ENCODE results near the gene MYO16. TPM values are rescaled to one million over a fixed set of nuclear protein-coding genes. Genes with fewer than 3 reads are reported as not detected.

MYO16 gene
- total and polyA plus RNA-seq, 3 experiments from 2014 or later = 0.15 to 0.38 TPM; not detected in 1

- H3K27me3 Mint-ChIP-seq = peaks cover 16 to 26% of the 10 kb centered on the region in 2 donors
- H3K4me1 Mint-ChIP-seq = no peaks in the 10 kb centered on the region
- no peak overlapping the region for H3K4me3 Mint-ChIP-seq
- no peak overlapping the region for H3K27ac Mint-ChIP-seq
- Histone ChIP-seq H3K9me3 (ENCODE audit: low read length) (no peaks in the 10 kb centered on the region), H3K4me1 (ENCODE audit: insufficient read depth, low read length) (no peaks in the 10 kb centered on the region), H3K4me3 (ENCODE audit: low read length) (no peak overlapping the region), H3K36me3 (ENCODE audit: insufficient read depth, low read length) (no peaks in the 10 kb centered on the region), H3K27me3 (ENCODE audit: insufficient read depth, low read length, poor library complexity, severe bottlenecking) (no peaks in the 10 kb centered on the region), H3K27ac (ENCODE audit: low read depth, low read length) (no peak overlapping the region)
- ChIA-PET POLR2A (no interaction called here), CTCF (no interaction called here)
- peaks cover 3 to 9% (median 6%) of the 10 kb centered on the region in 5 donors for H3K9me3 Mint-ChIP-seq
- no peak for DNase-seq
- no peaks in the 10 kb centered on the region for H3K36me3 Mint-ChIP-seq
These were observed 510.6 kb downstream of the MYO16 start for GRCh38 chr13:109140054-109140453.

GRCh38 chr13:109140479-109141349, 511.3 kb downstream of the MYO16 start:
- no peak for DNase-seq
- Mint-ChIP-seq H3K4me1 (no peaks in the 10 kb centered on the region), H3K27me3 (peaks cover 16 to 26% of the 10 kb centered on the region in 2 donors), H3K4me3 (no peak overlapping the region), H3K36me3 (no peaks in the 10 kb centered on the region), H3K9me3 (peaks cover 3 to 9% (median 6%) of the 10 kb centered on the region in 5 donors), H3K27ac (no peak overlapping the region)
- Histone ChIP-seq H3K9me3 (ENCODE audit: low read length) (no peaks in the 10 kb centered on the region), H3K4me1 (ENCODE audit: insufficient read depth, low read length) (no peaks in the 10 kb centered on the region), H3K4me3 (ENCODE audit: low read length) (no peak overlapping the region), H3K27ac (ENCODE audit: low read depth, low read length) (no peak overlapping the region), H3K27me3 (ENCODE audit: insufficient read depth, low read length, poor library complexity, severe bottlenecking) (no peaks in the 10 kb centered on the region), H3K36me3 (ENCODE audit: insufficient read depth, low read length) (no peaks in the 10 kb centered on the region)
- ChIA-PET POLR2A (no interaction called here), CTCF (no interaction called here)

DNA sequence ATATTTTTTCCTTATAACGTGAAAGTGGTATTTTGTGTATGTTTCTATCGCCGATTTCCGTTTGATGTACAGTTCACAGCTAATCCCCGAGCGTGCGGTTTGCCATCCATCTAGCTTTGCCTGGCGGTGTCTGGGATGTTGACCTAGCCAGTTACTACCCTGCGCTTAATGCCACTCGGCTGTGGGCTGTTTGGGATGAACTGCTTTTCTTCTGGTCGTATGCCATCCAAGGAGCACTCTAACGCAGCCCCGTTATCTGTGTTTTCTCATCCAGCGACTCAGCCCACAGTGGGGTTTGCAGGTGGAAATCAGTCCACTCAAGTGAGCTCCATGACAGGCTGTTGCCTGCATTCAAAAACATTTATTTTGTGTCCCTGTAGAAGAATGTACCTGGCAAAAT, 512.3 kb downstream of the MYO16 start:
- H3K4me1 Mint-ChIP-seq = no peaks in the 10 kb centered on the region
- no peak overlapping the region for H3K27ac ChIP-seq (ENCODE audit: low read depth, low read length)
- no peaks in the 10 kb centered on the region for H3K36me3 Mint-ChIP-seq
- no peaks in the 10 kb centered on the region for H3K27me3 ChIP-seq (ENCODE audit: insufficient read depth, low read length, poor library complexity, severe bottlenecking)
- H3K27me3 Mint-ChIP-seq = peaks cover 14 to 26% of the 10 kb centered on the region in 2 donors
- no peaks in the 10 kb centered on the region for H3K4me1 ChIP-seq (ENCODE audit: insufficient read depth, low read length)
- peaks cover 3 to 9% (median 6%) of the 10 kb centered on the region in 5 donors for H3K9me3 Mint-ChIP-seq
- no peak overlapping the region for H3K4me3 Mint-ChIP-seq
- no peak for DNase-seq
- ChIA-PET CTCF (no interaction called here), POLR2A (no interaction called here)
- H3K4me3 ChIP-seq (ENCODE audit: low read length) = no peak overlapping the region
- no peaks in the 10 kb centered on the region for H3K9me3 ChIP-seq (ENCODE audit: low read length)
- no peak overlapping the region for H3K27ac Mint-ChIP-seq
- H3K36me3 ChIP-seq (ENCODE audit: insufficient read depth, low read length) = no peaks in the 10 kb centered on the region

DNA sequence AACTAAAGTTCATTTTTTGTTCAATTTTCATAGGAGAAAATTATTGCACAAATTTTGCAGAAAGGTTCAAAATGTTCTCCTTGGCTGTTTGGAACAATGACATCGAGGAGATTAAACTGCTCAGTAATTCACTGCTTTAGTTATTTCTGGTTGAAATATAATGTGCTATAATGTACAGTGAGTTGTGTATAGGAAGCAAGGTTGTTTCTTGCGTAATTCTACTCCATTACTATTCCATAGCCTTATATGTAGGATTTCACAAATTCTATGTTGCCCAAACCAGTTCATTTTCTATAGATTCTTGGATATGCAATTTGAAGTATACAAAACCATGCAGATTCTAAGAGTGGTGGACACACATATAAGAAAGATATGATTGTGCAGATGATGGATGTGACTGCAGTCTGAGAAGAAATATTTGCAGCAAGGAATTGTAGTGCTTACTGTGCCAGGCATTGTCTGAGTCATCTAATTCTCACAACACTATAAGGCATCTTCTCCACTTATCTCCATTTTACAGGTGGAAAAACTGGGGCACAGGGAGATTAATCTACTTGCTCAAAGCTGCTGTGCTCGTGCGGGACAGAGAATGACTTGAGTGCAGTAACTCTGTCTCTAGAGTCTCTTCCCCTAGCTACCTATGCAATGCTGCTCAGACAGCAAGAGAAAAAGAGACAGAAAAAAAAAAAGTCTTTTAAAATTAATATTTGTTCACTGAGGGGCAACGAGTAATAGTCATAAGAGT, 515.5 kb downstream of the MYO16 start:
- ChIA-PET CTCF (no interaction called here), POLR2A (no interaction called here)
- Histone ChIP-seq H3K4me1 (ENCODE audit: insufficient read depth, low read length) (no peaks in the 10 kb centered on the region), H3K4me3 (ENCODE audit: low read length) (no peak overlapping the region), H3K9me3 (ENCODE audit: low read length) (no peaks in the 10 kb centered on the region), H3K36me3 (ENCODE audit: insufficient read depth, low read length) (no peaks in the 10 kb centered on the region), H3K27ac (ENCODE audit: low read depth, low read length) (no peak overlapping the region), H3K27me3 (ENCODE audit: insufficient read depth, low read length, poor library complexity, severe bottlenecking) (no peaks in the 10 kb centered on the region)
- Mint-ChIP-seq H3K27ac (no peak overlapping the region), H3K4me3 (no peak overlapping the region), H3K27me3 (peaks cover 9 to 19% of the 10 kb centered on the region in 2 donors), H3K36me3 (no peaks in the 10 kb centered on the region), H3K9me3 (peaks cover 0 to 4% (median 3%) of the 10 kb centered on the region in 5 donors), H3K4me1 (no peaks in the 10 kb centered on the region)
- no peak for DNase-seq

DNA sequence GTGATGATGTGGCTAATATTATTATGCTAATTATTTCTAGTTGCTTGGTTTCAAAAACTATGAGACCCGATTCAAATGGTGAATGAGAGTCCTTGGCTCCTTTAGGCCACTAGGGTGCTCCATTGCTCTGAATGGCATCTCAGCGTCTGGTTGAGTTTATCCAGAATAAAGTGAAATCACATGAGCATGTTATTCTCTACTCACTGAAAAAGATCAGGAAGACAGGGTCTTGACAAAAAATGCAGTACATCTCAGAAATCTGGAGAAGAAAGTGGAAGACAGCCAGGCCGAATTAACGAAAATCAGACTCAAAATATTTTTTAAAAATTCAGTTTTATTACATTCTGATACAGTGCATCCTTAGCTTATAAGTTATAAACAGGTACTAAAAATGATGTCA, 516.2 kb downstream of the MYO16 start:
- no peak overlapping the region for H3K4me3 Mint-ChIP-seq
- ChIA-PET POLR2A (no interaction called here), CTCF (no interaction called here)
- peaks cover 9 to 19% of the 10 kb centered on the region in 2 donors for H3K27me3 Mint-ChIP-seq
- no peaks in the 10 kb centered on the region for H3K9me3 ChIP-seq (ENCODE audit: low read length)
- no peak overlapping the region for H3K27ac Mint-ChIP-seq
- no peaks in the 10 kb centered on the region for H3K4me1 ChIP-seq (ENCODE audit: insufficient read depth, low read length)
- H3K36me3 Mint-ChIP-seq = no peaks in the 10 kb centered on the region
- no peak overlapping the region for H3K4me3 ChIP-seq (ENCODE audit: low read length)
- H3K9me3 Mint-ChIP-seq = peaks cover 0 to 4% (median 3%) of the 10 kb centered on the region in 5 donors
- no peak overlapping the region for H3K27ac ChIP-seq (ENCODE audit: low read depth, low read length)
- no peak for DNase-seq
- no peaks in the 10 kb centered on the region for H3K36me3 ChIP-seq (ENCODE audit: insufficient read depth, low read length)
- no peaks in the 10 kb centered on the region for H3K4me1 Mint-ChIP-seq
- no peaks in the 10 kb centered on the region for H3K27me3 ChIP-seq (ENCODE audit: insufficient read depth, low read length, poor library complexity, severe bottlenecking)

GRCh38 chr13:109146393-109146792, 517.0 kb downstream of the MYO16 start:
- Mint-ChIP-seq H3K27ac (no peak overlapping the region), H3K4me1 (no peaks in the 10 kb centered on the region), H3K4me3 (no peak overlapping the region), H3K9me3 (peaks cover 0 to 4% (median 3%) of the 10 kb centered on the region in 5 donors), H3K36me3 (no peaks in the 10 kb centered on the region), H3K27me3 (peaks cover 7 to 17% of the 10 kb centered on the region in 2 donors)
- ChIA-PET CTCF (no interaction called here), POLR2A (no interaction called here)
- H3K9me3 ChIP-seq (ENCODE audit: low read length) = no peaks in the 10 kb centered on the region
- no peaks in the 10 kb centered on the region for H3K4me1 ChIP-seq (ENCODE audit: insufficient read depth, low read length)
- H3K27ac ChIP-seq (ENCODE audit: low read depth, low read length) = no peak overlapping the region
- H3K36me3 ChIP-seq (ENCODE audit: insufficient read depth, low read length) = no peaks in the 10 kb centered on the region
- DNase-seq = no peak
- no peaks in the 10 kb centered on the region for H3K27me3 ChIP-seq (ENCODE audit: insufficient read depth, low read length, poor library complexity, severe bottlenecking)
- no peak overlapping the region for H3K4me3 ChIP-seq (ENCODE audit: low read length)

- Histone ChIP-seq H3K9me3 (ENCODE audit: low read length) (no peaks in the 10 kb centered on the region), H3K27ac (ENCODE audit: low read depth, low read length) (no peak overlapping the region), H3K36me3 (ENCODE audit: insufficient read depth, low read length) (no peaks in the 10 kb centered on the region), H3K27me3 (ENCODE audit: insufficient read depth, low read length, poor library complexity, severe bottlenecking) (no peaks in the 10 kb centered on the region), H3K4me3 (ENCODE audit: low read length) (no peak overlapping the region), H3K4me1 (ENCODE audit: insufficient read depth, low read length) (no peaks in the 10 kb centered on the region)
- Mint-ChIP-seq H3K9me3 (peaks cover 0 to 4% (median 0%) of the 10 kb centered on the region in 5 donors), H3K4me1 (no peaks in the 10 kb centered on the region), H3K27ac (no peak overlapping the region), H3K4me3 (no peak overlapping the region), H3K36me3 (no peaks in the 10 kb centered on the region), H3K27me3 (peaks cover 7 to 10% of the 10 kb centered on the region in 2 donors)
- DNase-seq = no peak
- POLR2A ChIA-PET = no interaction called here
- CTCF ChIA-PET = no interaction called here
These were observed 517.7 kb downstream of the MYO16 start for GRCh38 chr13:109146912-109147647.

DNA sequence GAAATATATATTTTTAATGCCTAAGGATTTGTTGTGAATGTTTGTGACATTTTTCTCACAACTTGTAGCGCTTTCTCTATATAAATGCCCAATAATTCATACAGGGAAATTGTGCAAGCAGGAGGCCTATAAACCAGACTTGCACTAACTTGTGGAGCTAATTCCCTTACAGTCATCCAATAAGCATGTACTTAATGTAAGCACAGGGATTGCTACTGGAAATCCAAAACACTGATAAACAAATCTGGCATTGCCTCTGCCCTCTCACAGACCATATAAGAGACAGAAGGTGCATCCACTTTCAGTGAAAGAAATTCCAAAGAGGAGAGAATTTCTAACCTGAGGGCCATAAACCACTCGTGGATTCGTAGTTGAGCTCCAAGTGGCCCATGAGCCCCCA, 518.8 kb downstream of the MYO16 start:
- H3K27ac ChIP-seq (ENCODE audit: low read depth, low read length) = no peak overlapping the region
- H3K36me3 ChIP-seq (ENCODE audit: insufficient read depth, low read length) = no peaks in the 10 kb centered on the region
- ChIA-PET CTCF (no interaction called here), POLR2A (no interaction called here)
- no peak for DNase-seq
- Mint-ChIP-seq H3K4me1 (no peaks in the 10 kb centered on the region), H3K4me3 (no peak overlapping the region), H3K27ac (no peak overlapping the region), H3K27me3 (no peaks in the 10 kb centered on the region), H3K9me3 (peaks cover 0 to 3% (median 0%) of the 10 kb centered on the region in 5 donors), H3K36me3 (no peaks in the 10 kb centered on the region)
- no peak overlapping the region for H3K4me3 ChIP-seq (ENCODE audit: low read length)
- no peaks in the 10 kb centered on the region for H3K4me1 ChIP-seq (ENCODE audit: insufficient read depth, low read length)
- H3K27me3 ChIP-seq (ENCODE audit: insufficient read depth, low read length, poor library complexity, severe bottlenecking) = no peaks in the 10 kb centered on the region
- no peaks in the 10 kb centered on the region for H3K9me3 ChIP-seq (ENCODE audit: low read length)

Measured in CD8-positive, alpha-beta memory T cell (primary cell).